Hepatocyte (in vitro differentiated cells): ENCODE results near the gene TMEM238L.

Source experiments
- EZH2 ChIP-seq: fragments of 200-600 bp; sonication (generic); IDR thresholded peaks from 2 replicates; pipeline ENCODE4 v1.6.1; 2016; ENCODE audit warnings: antibody characterized with exemption, mild to moderate bottlenecking, borderline replicate concordance
- EZH2phosphoT487 ChIP-seq: fragments of 200-600 bp; sonication (generic); IDR thresholded peaks from one replicate; pipeline ENCODE4 v1.6.1; 2018; ENCODE audit warnings: antibody characterized with exemption, mild to moderate bottlenecking, low read depth, moderate library complexity; ENCODE audit not compliant: unreplicated experiment, severe bottlenecking
- TF ChIP-seq, protein P1 (sequence below): fragments of 200-600 bp; sonication (generic); IDR thresholded peaks from 2 replicates; pipeline ENCODE4 v1.5.1; 2016; ENCODE audit warnings: antibody characterized with exemption, mild to moderate bottlenecking; ENCODE audit not compliant: poor library complexity

- TF ChIP-seq, protein P1, sequence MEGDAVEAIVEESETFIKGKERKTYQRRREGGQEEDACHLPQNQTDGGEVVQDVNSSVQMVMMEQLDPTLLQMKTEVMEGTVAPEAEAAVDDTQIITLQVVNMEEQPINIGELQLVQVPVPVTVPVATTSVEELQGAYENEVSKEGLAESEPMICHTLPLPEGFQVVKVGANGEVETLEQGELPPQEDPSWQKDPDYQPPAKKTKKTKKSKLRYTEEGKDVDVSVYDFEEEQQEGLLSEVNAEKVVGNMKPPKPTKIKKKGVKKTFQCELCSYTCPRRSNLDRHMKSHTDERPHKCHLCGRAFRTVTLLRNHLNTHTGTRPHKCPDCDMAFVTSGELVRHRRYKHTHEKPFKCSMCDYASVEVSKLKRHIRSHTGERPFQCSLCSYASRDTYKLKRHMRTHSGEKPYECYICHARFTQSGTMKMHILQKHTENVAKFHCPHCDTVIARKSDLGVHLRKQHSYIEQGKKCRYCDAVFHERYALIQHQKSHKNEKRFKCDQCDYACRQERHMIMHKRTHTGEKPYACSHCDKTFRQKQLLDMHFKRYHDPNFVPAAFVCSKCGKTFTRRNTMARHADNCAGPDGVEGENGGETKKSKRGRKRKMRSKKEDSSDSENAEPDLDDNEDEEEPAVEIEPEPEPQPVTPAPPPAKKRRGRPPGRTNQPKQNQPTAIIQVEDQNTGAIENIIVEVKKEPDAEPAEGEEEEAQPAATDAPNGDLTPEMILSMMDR, result no peak
- no peak for TF ChIP-seq EZH2
- TF ChIP-seq EZH2phosphoT487, result no peak
These were observed 30.5 kb downstream of the TMEM238L start for GRCh38 chr17:10773391-10773790.
